GM19035 (cell line): ENCODE measurements around the gene SPDYE2.
"Not testable (repeated sequence)": the region's sequence is repeated elsewhere in the genome, so short reads cannot be mapped to it uniquely, and the experiment has no call there.

Experiments used
- ATAC-seq: cut with Tn5 transposase; IDR thresholded peaks from one replicate; pipeline ENCODE4 v1.9.1; 2021; ENCODE audit not compliant: unreplicated experiment

Gene SPDYE2

GRCh38 chr7:102535062-102535615 lies 15.9 kb upstream of the SPDYE2 start:
- ATAC-seq = not testable (repeated sequence)

DNA sequence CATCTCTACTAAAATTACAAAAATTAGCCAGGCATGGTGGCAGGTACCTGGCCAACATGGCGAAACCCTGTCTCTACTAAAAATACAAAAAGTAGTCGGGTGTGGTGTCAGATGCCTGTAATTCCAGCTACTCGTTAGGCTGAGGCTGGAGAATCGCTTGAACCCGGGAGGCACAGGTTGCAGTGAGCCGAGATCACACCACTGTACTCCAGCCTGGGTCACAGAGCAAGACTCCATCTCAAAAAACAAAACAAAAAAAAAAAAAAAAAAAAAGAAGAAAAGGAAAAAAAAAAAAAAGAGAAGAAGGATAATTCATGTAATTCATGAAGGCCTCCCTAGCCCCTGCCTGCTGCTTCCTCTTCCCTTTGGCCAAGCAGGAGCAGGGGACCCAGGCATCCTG lies 10.4 kb upstream of the SPDYE2 start:
- ATAC-seq = not testable (repeated sequence)

GRCh38 chr7:102542083-102542482 lies 8.9 kb upstream of the SPDYE2 start:
- ATAC-seq = not testable (repeated sequence)

GRCh38 chr7:102542771-102543170 lies 8.3 kb upstream of the SPDYE2 start:
- not testable (repeated sequence) for ATAC-seq

DNA sequence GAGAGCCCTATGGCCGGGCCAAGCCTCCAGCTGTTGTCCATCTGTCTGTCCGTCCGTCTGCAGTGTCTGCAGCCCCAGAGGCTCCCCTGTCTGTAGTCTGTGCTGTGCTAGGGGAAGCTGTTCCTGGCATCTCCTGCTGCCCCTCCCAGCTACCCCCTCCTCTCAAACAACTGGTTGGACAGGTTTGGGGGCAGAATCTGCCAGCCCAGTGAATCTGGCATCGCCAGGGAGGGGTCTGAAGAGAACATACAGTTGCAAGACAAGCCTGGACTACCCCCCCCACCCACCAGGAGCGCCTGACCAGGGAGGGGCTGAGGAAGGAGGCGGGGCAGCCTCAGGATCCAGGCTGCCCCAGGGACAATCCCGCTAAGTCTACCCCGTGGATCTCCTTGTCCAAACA lies 7.4 kb upstream of the SPDYE2 start, which contains the start of gene UPK3BL2:
UPK3BL2 (minus strand) TSS at position 101 of the 400 bp plus-strand sequence; CDS start at position 41, 60 bp downstream.
- not testable (repeated sequence) for ATAC-seq

GRCh38 chr7:102544372-102544771 lies 6.7 kb upstream of the SPDYE2 start:
- not testable (repeated sequence) for ATAC-seq

GRCh38 chr7:102545288-102545687 lies 5.7 kb upstream of the SPDYE2 start:
- not testable (repeated sequence) for ATAC-seq

- ATAC-seq = peak; percentile 59
Observed at GRCh38 chr7:102546353-102546752, 4.7 kb upstream of the SPDYE2 start.

DNA sequence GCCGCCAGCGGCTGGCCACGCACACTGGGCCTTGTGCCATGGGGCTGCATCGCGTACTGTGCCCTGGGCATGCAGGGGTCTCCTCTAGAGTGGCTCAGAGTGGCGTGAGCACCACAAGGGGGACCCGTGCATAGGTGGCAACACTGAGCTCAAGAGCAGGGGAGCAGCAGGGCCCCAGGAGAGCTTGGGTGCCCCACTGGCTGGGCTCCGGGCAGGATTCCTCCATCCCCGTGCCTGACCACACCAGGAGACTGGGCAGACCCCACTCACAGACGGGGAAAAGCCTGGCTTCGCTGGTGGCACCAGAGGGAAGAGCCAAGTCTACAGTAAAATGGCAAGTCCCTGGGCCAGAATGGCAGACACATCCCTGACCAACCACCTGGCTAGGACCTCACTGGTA lies 17.6 kb downstream of the SPDYE2 start:
- ATAC-seq = not testable (repeated sequence)

DNA sequence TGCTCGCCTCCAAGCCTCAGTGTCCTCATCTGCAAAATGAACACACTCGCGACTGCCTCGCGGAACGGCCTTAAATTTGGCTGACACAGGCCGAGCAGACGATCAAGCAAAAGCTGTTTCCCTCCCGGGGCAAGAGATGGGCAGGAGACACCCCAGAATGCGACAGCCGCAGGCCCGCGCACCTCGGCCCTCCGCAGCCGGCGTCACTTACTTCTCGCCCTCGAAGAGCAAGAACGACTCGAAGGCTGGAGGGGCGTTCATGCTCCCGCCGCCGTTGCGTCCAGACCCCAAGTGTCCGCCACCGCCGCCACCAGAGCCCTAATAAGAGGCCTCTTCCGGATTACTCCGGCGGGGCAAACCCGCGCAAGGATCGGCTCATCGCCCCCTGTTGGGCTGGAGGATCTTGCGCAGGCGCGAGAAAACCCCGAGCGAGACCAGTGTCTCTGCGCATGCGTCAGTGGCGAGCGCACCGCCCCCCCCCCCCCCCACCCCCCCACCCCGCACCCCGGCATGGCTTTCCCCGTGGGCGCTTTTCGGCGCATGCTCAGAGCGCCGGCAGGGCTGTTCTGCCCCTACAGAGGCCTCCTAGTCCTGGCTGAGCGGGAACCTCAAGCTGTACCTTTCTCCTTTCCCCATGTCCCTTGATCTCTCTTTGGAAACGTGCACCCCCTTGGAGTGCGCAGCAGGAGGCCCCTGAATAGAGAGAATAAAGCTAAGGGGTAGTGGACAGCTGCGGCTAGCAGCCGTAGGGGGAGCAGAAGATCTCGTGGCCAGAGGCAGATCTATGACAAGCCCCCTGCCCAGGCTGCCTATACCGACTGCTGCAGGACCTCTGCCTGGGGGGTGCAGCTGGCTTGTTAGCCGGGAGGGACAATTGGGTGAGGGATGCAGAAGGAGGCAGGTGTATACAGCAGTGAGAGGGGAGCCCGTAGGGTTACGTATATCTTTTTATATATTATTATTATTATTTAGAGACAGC lies 21.5 kb downstream of the SPDYE2 start, which contains the start of gene POLR2J3:
POLR2J3 (minus strand) TSS at position 323 of the 979 bp plus-strand sequence; CDS start at position 261, 62 bp downstream.
- peak; percentile 95 for ATAC-seq

DNA sequence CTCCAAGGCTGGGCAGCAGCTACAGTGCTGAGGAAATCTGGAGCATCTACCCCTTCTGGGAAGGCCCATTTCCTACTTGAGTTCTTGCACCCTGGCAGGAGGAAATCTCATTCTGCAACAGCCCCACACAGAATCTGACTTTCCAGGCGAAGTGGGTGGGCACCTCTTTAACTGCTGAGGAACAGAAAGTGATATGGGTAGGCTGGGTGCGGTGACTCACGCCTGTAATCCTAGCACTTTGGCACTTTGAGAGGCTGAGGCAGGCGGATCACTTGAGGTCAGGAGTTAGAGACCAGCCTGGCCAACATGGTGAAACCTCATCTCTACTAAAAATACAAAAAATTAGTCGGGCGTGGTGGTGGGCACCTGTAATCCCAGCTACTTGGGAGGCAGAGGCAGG lies 23.6 kb downstream of the SPDYE2 start:
- not testable (repeated sequence) for ATAC-seq

GRCh38 chr7:102576363-102576762 lies 25.3 kb downstream of the SPDYE2 start:
- ATAC-seq = not testable (repeated sequence)

- not testable (repeated sequence) for ATAC-seq
Observed at GRCh38 chr7:102577315-102578240, 26.6 kb downstream of the SPDYE2 start.

- ATAC-seq = not testable (repeated sequence)
Observed at GRCh38 chr7:102578486-102578885, 27.5 kb downstream of the SPDYE2 start.

DNA sequence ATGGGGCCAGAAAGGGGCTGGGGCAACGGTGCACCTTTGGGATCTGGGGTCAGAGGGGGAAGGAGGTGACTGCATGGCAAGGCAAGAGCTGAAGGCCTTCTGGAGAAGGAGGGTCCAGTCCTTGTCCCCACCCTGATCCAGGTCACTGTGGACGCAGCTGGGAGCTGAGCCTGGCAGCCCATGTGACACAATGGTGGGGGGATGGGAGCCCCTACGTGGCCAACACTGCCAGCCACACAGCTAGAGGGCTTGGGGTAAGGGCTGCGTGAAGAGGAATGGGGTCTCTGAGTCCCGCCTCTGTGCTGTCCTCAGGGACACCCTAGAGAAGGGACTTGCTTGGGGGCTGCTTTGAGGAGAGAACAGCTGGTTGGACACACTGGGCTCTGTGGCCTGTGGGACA lies 30.7 kb downstream of the SPDYE2 start:
- ATAC-seq = not testable (repeated sequence)

DNA sequence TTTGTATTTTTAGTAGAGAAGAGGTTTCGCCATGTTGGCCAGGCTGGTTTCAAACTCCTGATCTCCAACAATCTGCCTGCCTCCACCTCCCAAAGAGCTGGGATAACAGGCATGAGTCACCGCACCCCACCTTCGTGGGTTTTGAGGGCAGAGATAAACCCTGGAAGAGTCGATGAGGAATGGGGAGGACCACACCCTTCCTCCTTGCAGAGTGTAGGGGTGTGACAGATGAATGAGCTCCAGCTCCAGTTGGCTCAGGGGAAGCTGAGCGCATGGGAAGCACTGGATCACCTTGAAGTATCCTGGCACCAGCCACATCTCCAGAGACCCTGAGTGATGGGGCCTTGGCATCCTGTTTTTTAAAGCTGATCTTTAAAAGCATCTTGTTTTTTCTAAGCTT lies 32.5 kb downstream of the SPDYE2 start:
- ATAC-seq = not testable (repeated sequence)

- peak; percentile 43 for ATAC-seq
Observed at GRCh38 chr7:102589857-102590256, 38.8 kb downstream of the SPDYE2 start.

DNA sequence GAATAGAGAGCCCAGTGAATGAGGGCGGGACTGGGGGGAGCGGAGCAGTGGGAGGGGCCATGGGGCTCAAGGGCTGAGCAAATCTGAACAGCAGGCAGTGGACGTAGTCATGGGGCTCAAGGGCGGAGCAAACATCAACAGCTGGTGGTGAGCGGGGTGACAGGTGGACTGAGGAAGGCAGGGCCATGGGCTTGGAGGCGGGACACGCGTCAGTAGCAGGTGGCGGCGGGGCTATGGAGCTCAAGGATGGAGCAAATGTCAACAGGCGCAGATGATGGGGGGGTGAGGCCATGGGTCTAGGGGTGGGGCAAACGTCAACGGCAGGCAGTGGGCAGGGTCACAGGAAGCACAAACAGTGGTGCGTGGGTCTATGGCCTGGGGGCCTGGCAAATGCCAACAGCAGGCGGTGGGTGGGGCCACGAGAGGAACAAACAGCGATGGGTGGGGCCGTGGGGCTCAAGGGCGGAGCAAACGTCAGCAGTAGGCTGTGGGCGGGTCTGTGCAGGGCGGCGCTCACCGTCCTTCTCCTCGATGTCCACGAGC lies 41.5 kb downstream of the SPDYE2 start:
- ATAC-seq = peak; percentile 54

DNA sequence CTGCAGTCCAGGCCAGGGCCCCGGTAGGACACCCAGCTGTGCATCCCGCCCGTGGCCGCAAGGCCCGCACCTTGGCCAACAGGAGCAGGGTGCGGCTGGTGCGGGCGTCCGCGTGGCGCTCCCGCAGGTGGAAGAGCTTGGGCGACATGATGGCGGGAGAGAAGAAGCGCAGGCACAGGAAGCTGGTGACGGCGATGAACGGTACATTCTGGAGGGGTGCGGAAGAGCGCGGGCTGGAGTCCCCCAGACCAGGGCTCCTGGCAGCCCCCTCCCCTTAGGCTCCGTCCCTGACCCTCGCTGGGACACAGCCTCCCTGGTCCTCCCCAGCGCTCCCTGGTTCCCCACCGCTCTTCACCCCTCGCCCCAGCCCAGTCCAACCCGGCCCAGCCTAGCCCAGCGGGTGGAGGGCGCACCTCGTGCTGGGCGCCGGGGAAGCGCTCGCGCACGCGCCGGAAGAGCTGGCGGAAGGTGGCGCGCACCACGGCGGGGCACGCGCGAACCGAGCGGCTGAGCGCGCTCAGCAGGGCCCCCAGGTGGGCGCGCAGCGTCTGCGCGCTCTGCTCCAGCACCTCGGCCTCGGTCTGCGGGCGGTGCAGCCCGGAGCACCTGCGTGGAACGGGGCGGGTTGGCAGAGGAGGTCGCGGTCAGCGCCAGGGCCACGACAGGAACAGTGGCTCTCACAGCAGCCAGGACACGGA lies 42.8 kb downstream of the SPDYE2 start:
- ATAC-seq = peak; percentile 57

DNA sequence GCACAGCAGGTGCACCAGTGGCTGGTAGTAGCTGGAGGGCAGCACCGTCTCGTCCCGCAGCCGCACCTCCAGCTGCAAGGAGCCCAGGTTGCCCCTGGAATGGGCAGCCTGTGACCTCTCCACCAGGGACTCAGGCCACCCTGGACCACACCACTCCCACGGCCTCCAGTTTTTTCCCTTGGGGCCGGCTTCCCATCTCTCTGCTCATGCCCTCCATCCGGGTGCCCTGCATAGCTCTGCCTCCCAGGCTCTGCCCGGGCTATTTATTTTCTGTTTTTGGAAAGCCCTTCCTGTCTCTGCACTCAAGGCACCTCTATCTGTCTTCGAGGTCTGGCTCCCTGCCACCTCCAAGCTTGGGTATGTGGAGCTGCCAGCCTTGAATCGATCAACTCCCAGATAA lies 45.0 kb downstream of the SPDYE2 start:
- ATAC-seq = not testable (repeated sequence)
